Vagina (tissue), 2 donors: ENCODE measurements around the gene ADPRHL1. TPM values are rescaled to one million over a fixed set of nuclear protein-coding genes. Genes with fewer than 3 reads are reported as not detected.

Experiments
- DNase-seq, 2 donors: peaks; one replicate each; pipeline ENCODE4 v3.0.0-alpha.2; 2017; ENCODE audit errors: extremely low spot score in 2 of 2
- H3K27ac ChIP-seq: fragments of 200-600 bp; sonication (generic); one replicate; pipeline ENCODE4 v1.5.1; 2019
- H3K27me3 ChIP-seq: fragments of 200-600 bp; sonication (generic); one replicate; pipeline ENCODE4 v1.5.1; 2019
- H3K36me3 ChIP-seq, 2 donors: fragments of 200-600 bp; sonication (generic); one replicate each; pipeline ENCODE4 v1.5.1; 2017 to 2019
- H3K4me1 ChIP-seq: fragments of 200-600 bp; sonication (generic); one replicate; pipeline ENCODE4 v1.5.1; 2019
- H3K4me3 ChIP-seq, 2 donors: fragments of 200-600 bp; sonication (generic); 1 replicate in 1 of 2; 2 replicates in 1 of 2; pipeline ENCODE4 v1.5.1; 2016 to 2019
- H3K9me3 ChIP-seq: fragments of 200-600 bp; sonication (generic); one replicate; pipeline ENCODE4 v1.5.1; 2019
- CTCF ChIP-seq, 3 experiments: fragments of 450-650 bp in 2 of 3; fragments of 200-600 bp in 1 of 3; sonication (generic) in 1 of 3; IDR thresholded peaks; one replicate each; pipeline ENCODE4 v1.5.1; 2017 to 2019; ENCODE audit warnings: antibody characterized with exemption in 3 of 3, mild to moderate bottlenecking in 2 of 3, moderate library complexity in 2 of 3
- POLR2A ChIP-seq, 2 donors: fragments of 450-650 bp; IDR thresholded peaks; one replicate each; pipeline ENCODE4 v1.6.1; 2017; ENCODE audit warnings: antibody characterized with exemption in 2 of 2, mild to moderate bottlenecking in 2 of 2, moderate library complexity in 2 of 2
- POLR2AphosphoS5 ChIP-seq, 2 donors: sonication (generic); formaldehyde crosslinking; IDR thresholded peaks; one replicate each; pipeline ENCODE4 v1.9.0; 2017; ENCODE audit warnings: antibody characterized with exemption in 2 of 2, mild to moderate bottlenecking in 2 of 2, low read depth in 1 of 2; ENCODE audit not compliant: insufficient read depth in 1 of 2
- intact Hi-C: fragments of 100-400 bp; cut with DNase I; formaldehyde crosslinking; loops from one replicate; pipeline ENCODE4 v1.15.1; 2023
- total RNA-seq: library from RNA; depleted of rRNA; stranded (reverse); fragments of >200 nt; gene quantifications from one replicate; pipeline ENCODE4 v1.2.3, GENCODE V29; 2016

The ADPRHL1 gene
- total RNA-seq, 1 donor from 2014 or later, result 1.7 TPM

GRCh38 chr13:113413898-113414282 lies 39.4 kb downstream of the ADPRHL1 start:
- no peaks in the 10 kb centered on the region for H3K36me3 ChIP-seq
- H3K4me3 ChIP-seq, result no peak overlapping the region
- intact Hi-C loops, result no loop called here
- DNase-seq, result no peak
- H3K4me1 ChIP-seq, result peaks cover 31% of the 10 kb centered on the region
- H3K9me3 ChIP-seq, result no peaks in the 10 kb centered on the region
- peak overlapping the region; percentile 37 for H3K27ac ChIP-seq
- TF ChIP-seq POLR2A (IDR thresholded peaks at IDR 0.05) (no peak), CTCF (IDR thresholded peaks at IDR 0.05) (no peak), POLR2AphosphoS5 (IDR thresholded peaks at IDR 0.05; ENCODE audit: insufficient read depth in 1 of 2, low read depth in 1 of 2) (no peak)
- no peaks in the 10 kb centered on the region for H3K27me3 ChIP-seq

- Histone ChIP-seq H3K9me3 (no peaks in the 10 kb centered on the region), H3K36me3 (no peaks in the 10 kb centered on the region), H3K27me3 (no peaks in the 10 kb centered on the region), H3K4me1 (peaks cover 31% of the 10 kb centered on the region), H3K27ac (peak overlapping the region; percentile 37), H3K4me3 (no peak overlapping the region)
- TF ChIP-seq CTCF (IDR thresholded peaks at IDR 0.05), result no peak
- no peak for TF ChIP-seq POLR2A (IDR thresholded peaks at IDR 0.05)
- no peak for TF ChIP-seq POLR2AphosphoS5 (IDR thresholded peaks at IDR 0.05; ENCODE audit: insufficient read depth in 1 of 2, low read depth in 1 of 2)
- intact Hi-C loops, result no loop called here
- DNase-seq, result no peak
These were observed 40.0 kb downstream of the ADPRHL1 start for GRCh38 chr13:113413178-113413897.

GRCh38 chr13:113412440-113412839 lies 40.8 kb downstream of the ADPRHL1 start:
- TF ChIP-seq POLR2AphosphoS5 (IDR thresholded peaks at IDR 0.05; ENCODE audit: insufficient read depth in 1 of 2, low read depth in 1 of 2) (no peak), CTCF (IDR thresholded peaks at IDR 0.05) (no peak), POLR2A (IDR thresholded peaks at IDR 0.05) (no peak)
- Histone ChIP-seq H3K27me3 (no peaks in the 10 kb centered on the region), H3K27ac (no peak overlapping the region), H3K4me3 (no peak overlapping the region), H3K36me3 (no peaks in the 10 kb centered on the region), H3K9me3 (no peaks in the 10 kb centered on the region), H3K4me1 (peaks cover 31% of the 10 kb centered on the region)
- intact Hi-C loops, result no loop called here
- no peak for DNase-seq

GRCh38 chr13:113411216-113412023 lies 41.9 kb downstream of the ADPRHL1 start:
- Histone ChIP-seq H3K27ac (peak overlapping the region; percentile 89), H3K9me3 (no peaks in the 10 kb centered on the region), H3K4me3 (peak overlapping the region; percentile 3 to 29), H3K27me3 (no peaks in the 10 kb centered on the region), H3K36me3 (no peaks in the 10 kb centered on the region), H3K4me1 (peaks cover 36% of the 10 kb centered on the region)
- intact Hi-C loops, result no loop called here
- TF ChIP-seq CTCF (IDR thresholded peaks at IDR 0.05), result no peak
- no peak for TF ChIP-seq POLR2A (IDR thresholded peaks at IDR 0.05)
- peak in 1 of 2 donors; percentile 58 for TF ChIP-seq POLR2AphosphoS5 (IDR thresholded peaks at IDR 0.05; ENCODE audit: insufficient read depth in 1 of 2, low read depth in 1 of 2)
- no peak for DNase-seq
